Calu3 (cell line): ENCODE measurements around the gene SLC37A1. TPM values are rescaled to one million over a fixed set of nuclear protein-coding genes. Genes with fewer than 3 reads are reported as not detected.

Experiments used
- BruUV-seq: library from RNA; stranded (reverse); fragments of 400-500 nt; replicated peaks from 2 replicates; lab custom pipeline; 2021; lab: Mats Ljungman, UMichigan
- CTCF ChIA-PET: fragments of 300-600 bp; sonication (Branson Sonifier 250); formaldehyde crosslinking; loops from one replicate; lab custom pipeline; 2022; ENCODE audit warnings: antibody characterized with exemption; lab: Charles Lee
- DNase-seq: peaks from one replicate; pipeline ENCODE4 v3.0.0; 2022
- H3K27ac Mint-ChIP-seq: one replicate; pipeline ENCODE4 v1.8.0; 2022; ENCODE audit warnings: mixed read lengths; ENCODE audit not compliant: unreplicated experiment
- H3K27me3 Mint-ChIP-seq: one replicate; pipeline ENCODE4 v1.8.0; 2022; ENCODE audit warnings: mixed read lengths; ENCODE audit not compliant: unreplicated experiment
- H3K36me3 Mint-ChIP-seq: one replicate; pipeline ENCODE4 v1.8.0; 2022; ENCODE audit warnings: mild to moderate bottlenecking, moderate library complexity, mixed read lengths; ENCODE audit not compliant: insufficient read depth, unreplicated experiment
- H3K4me1 Mint-ChIP-seq: one replicate; pipeline ENCODE4 v1.8.0; 2022; ENCODE audit warnings: mild to moderate bottlenecking, low read depth, mixed read lengths; ENCODE audit not compliant: unreplicated experiment
- H3K4me3 Mint-ChIP-seq: one replicate; pipeline ENCODE4 v1.8.0; 2022; ENCODE audit warnings: mild to moderate bottlenecking, low read depth, moderate library complexity, mixed read lengths; ENCODE audit not compliant: unreplicated experiment
- H3K9me3 Mint-ChIP-seq: one replicate; pipeline ENCODE4 v1.8.0; 2022; ENCODE audit warnings: low read depth, mixed read lengths; ENCODE audit not compliant: unreplicated experiment
- CTCF ChIP-seq: fragments of 200-600 bp; IDR thresholded peaks from one replicate; pipeline ENCODE4 v1.8.0; 2022; ENCODE audit warnings: antibody characterized with exemption; ENCODE audit not compliant: unreplicated experiment
- intact Hi-C: fragments of 100-400 bp; cut with micrococcal nuclease; formaldehyde crosslinking; loops from one replicate; pipeline ENCODE4 v1.10.0; 2022; ENCODE audit not compliant: unreplicated experiment
- total RNA-seq: library from RNA; stranded (reverse); gene quantifications from 2 replicates; pipeline ENCODE4 v1.2.3, GENCODE V29; 2022

SLC37A1 gene
- total RNA-seq, 1 experiment from 2014 or later = 24.9 TPM

- Mint-ChIP-seq H3K9me3 (no peaks in the 10 kb centered on the region), H3K27ac (no peak overlapping the region), H3K27me3 (no peaks in the 10 kb centered on the region), H3K4me3 (no peak overlapping the region), H3K4me1 (no peaks in the 10 kb centered on the region), H3K36me3 (no peaks in the 10 kb centered on the region)
- TF ChIP-seq CTCF = no peak
- CTCF ChIA-PET = interaction anchor here (0.5 kb wide), 1 partner anchor 45 kb away, joined by 3 read pairs; no protein-coding TSS in a partner anchor
- intact Hi-C loops = no loop called here
- BruUV-seq = no TSS peak
- no peak for DNase-seq
Measured at GRCh38 chr21:42489006-42489563, 24.6 kb upstream of the SLC37A1 start.

- no peak for TF ChIP-seq CTCF
- Mint-ChIP-seq H3K4me1 (no peaks in the 10 kb centered on the region), H3K9me3 (no peaks in the 10 kb centered on the region), H3K4me3 (no peak overlapping the region), H3K27ac (no peak overlapping the region), H3K27me3 (no peaks in the 10 kb centered on the region), H3K36me3 (no peaks in the 10 kb centered on the region)
- BruUV-seq = no TSS peak
- intact Hi-C loops = no loop called here
- CTCF ChIA-PET = interaction anchor here (0.5 kb wide), 1 partner anchor 45 kb away, joined by 3 read pairs; no protein-coding TSS in a partner anchor
- no peak for DNase-seq
Measured at GRCh38 chr21:42489991-42490390, 23.7 kb upstream of the SLC37A1 start.

- no peak for TF ChIP-seq CTCF
- BruUV-seq = no TSS peak
- intact Hi-C loops = no loop called here
- CTCF ChIA-PET = no interaction called here
- H3K27ac Mint-ChIP-seq = no peak overlapping the region
- no peaks in the 10 kb centered on the region for H3K9me3 Mint-ChIP-seq
- no peaks in the 10 kb centered on the region for H3K4me1 Mint-ChIP-seq
- no peak for DNase-seq
- no peak overlapping the region for H3K4me3 Mint-ChIP-seq
- H3K36me3 Mint-ChIP-seq = peaks cover 2% of the 10 kb centered on the region
- no peaks in the 10 kb centered on the region for H3K27me3 Mint-ChIP-seq
Measured at GRCh38 chr21:42490720-42491119, 22.9 kb upstream of the SLC37A1 start.

GRCh38 chr21:42491328-42491727 is 22.3 kb upstream of the SLC37A1 start:
- CTCF ChIA-PET = no interaction called here
- Mint-ChIP-seq H3K27ac (no peak overlapping the region), H3K4me1 (no peaks in the 10 kb centered on the region), H3K4me3 (no peak overlapping the region), H3K36me3 (peaks cover 8% of the 10 kb centered on the region), H3K9me3 (no peaks in the 10 kb centered on the region), H3K27me3 (no peaks in the 10 kb centered on the region)
- BruUV-seq = no TSS peak
- no peak for DNase-seq
- intact Hi-C loops = no loop called here
- no peak for TF ChIP-seq CTCF
